GM21723 (cell line): ENCODE measurements around the gene PPP6R3.
A peak's percentile ranks its signal among the peaks of the same experiment; 100 is the strongest.
"Not testable (repeated sequence)": the region's sequence is repeated elsewhere in the genome, so short reads cannot be mapped to it uniquely, and the experiment has no call there.

Experiments
- ATAC-seq: cut with Tn5 transposase; IDR thresholded peaks from one replicate; pipeline ENCODE4 v1.9.1; 2021; ENCODE audit warnings: mild to moderate bottlenecking, moderate library complexity; ENCODE audit not compliant: unreplicated experiment

The PPP6R3 gene

GRCh38 chr11:68433541-68433940 is 27.0 kb upstream of the PPP6R3 start:
- ATAC-seq = no peak

GRCh38 chr11:68434159-68434558 is 26.4 kb upstream of the PPP6R3 start:
- not testable (repeated sequence) for ATAC-seq

GRCh38 chr11:68436162-68436888 is 24.2 kb upstream of the PPP6R3 start:
- no peak for ATAC-seq

- ATAC-seq = no peak
These were observed 23.3 kb upstream of the PPP6R3 start for GRCh38 chr11:68436985-68437926.

DNA sequence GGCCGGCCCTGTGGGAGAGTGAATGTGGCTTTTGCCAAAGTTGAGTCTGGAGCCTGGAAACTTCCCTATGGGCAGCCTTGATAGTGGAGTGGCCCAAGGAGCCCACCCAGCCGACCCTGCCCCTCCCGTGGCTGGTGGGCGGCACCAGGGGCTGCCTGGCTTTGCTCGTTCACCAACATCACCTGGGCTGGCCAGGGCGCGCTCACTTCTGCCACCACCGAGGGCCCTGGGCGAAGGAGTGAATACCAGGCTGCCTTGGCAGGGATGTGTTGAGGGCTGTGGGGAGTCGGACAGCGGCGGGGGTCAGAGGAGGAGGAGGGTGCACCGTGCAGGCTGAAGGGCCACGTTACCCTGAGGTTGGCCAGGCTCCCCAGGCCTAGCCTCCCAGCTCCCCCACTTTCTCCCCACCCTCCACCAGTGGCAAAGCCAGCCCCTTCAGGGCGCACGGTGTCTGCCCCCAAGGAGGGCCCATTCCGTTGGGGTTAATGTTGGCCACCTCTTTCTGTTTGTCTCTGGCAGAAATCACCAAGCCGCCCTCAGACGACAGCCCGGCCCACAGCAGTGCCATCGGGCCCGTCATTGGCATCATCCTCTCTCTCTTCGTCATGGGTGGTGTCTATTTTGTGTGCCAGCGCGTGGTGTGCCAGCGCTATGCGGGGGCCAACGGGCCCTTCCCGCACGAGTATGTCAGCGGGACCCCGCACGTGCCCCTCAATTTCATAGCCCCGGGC is 22.5 kb upstream of the PPP6R3 start:
- ATAC-seq = no peak

DNA sequence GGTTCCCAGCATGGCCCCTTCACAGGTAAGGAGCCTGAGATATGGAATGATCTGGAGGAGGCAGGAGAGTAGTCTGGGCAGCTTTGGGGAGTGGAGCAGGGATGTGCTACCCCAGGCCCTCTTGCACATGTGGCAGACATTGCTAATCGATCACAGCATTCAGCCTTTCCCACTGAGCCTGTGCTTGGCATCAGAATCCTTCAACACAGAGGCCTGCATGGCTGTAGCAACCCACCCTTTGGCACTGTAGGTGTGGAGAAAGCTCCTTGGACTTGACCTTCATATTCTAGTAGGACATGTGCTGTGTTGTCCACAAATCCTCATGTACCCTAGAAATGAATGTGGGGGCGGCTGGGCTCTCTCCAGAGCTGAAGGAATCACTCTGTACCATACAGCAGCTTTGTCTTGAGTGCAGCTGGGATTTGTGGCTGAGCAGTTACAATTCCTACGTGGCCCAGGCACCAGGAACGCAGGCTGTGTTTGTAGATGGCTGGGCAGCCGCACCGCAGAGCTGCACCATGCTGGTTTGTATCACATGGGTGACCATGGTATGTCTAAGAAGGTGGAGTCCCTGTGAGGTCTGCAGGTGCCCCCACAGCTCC is 21.8 kb upstream of the PPP6R3 start:
- no peak for ATAC-seq

DNA sequence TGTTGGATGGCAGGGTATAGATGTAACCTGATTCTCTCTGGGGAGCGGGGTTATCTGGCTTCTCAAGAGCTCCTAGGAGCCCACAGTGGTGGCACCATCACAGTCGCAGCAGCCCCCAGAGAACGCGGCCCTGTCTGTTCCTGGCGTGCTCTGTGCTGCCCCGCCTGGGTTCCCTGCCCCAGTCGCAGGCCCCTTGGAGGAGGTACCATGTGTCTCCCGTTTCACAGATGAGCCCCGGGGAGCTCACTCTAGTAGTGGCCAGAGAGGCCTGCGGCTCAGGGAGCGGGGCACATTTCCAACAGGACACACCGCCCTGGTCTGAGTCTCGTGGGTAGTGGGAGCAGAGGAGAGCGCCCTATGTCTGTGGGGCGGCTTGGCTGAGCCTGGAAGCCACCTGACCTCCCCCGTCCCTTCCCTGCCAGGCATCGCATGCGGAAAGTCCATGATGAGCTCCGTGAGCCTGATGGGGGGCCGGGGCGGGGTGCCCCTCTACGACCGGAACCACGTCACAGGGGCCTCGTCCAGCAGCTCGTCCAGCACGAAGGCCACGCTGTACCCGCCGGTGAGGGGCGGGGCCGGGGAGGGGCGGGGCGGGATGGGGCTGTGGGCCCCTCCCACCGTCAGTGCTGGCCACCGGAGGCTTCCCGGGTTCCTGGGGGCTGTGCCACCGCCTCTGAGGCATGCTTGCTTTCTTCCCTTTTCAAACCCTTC is 21.0 kb upstream of the PPP6R3 start:
- ATAC-seq = no peak

GRCh38 chr11:68440224-68440623 is 20.3 kb upstream of the PPP6R3 start:
- ATAC-seq = no peak

DNA sequence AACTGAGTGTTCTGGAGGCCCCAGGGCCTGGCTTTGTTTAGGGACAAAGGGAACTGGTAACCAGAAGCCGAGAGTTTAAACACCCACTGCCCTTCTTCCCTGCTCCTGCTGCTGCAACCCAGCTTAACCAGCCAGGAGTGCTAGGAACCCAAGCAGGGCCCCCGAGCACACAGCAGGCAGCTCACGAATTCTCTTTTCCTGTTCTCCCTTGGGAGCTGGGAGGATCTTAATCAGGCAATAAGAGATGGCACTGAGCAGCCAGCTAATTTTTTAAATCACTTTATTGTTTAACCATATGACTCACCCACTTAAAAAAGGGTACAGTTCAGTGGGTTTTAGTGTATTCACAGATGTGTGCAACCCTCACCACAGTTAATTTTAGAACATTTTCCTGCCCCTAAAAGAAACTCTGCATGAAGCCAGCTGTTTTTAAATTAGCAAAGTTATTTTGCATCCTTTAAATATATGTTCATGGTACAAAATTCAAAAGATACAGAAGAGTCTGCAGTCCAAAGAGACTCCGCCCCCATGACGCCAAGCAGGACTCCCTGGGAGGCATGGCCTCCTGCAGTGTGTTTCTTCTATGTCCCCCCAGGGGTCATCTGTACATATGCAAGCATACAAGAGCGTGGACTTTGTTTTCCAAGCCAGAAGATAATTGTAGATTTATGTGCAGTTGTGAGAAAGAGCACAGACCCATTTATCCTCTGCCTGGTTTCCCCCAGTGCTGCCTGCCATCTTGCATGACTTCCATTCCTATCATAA is 18.9 kb upstream of the PPP6R3 start:
- no peak for ATAC-seq

GRCh38 chr11:68442433-68442832 is 18.1 kb upstream of the PPP6R3 start:
- ATAC-seq = no peak

- ATAC-seq = no peak
These were observed 16.0 kb upstream of the PPP6R3 start for GRCh38 chr11:68444566-68444965.

DNA sequence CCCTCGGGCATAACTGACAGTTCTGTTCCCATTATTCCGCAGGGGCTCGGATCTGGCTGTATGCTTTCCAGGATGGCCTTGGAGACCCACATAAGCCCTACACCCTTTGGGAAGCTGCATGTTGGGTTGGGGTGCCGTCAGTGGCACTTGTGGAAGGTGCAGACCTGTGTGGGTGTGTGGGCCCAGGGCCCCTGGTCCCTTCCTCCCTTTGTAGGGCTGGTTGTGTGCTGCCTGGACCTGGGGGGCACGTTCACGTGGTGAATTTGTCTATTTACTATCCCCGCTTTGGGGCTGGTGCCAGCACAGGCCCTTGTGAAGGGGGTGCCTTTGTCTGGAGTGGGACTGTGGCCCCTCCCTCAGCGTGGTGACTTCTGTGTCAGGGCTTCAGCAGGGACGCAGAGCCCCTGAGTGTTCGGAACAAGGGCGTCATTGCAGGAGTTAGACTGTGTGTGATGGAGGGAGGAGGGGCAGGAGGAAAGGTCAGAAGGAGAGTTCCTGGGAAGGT is 15.0 kb upstream of the PPP6R3 start:
- no peak for ATAC-seq

GRCh38 chr11:68446046-68446725 is 14.4 kb upstream of the PPP6R3 start:
- ATAC-seq = no peak

GRCh38 chr11:68447015-68447801 is 13.3 kb upstream of the PPP6R3 start:
- peak; percentile 66 for ATAC-seq

- not testable (repeated sequence) for ATAC-seq
These were observed 12.6 kb upstream of the PPP6R3 start for GRCh38 chr11:68447914-68448313.

GRCh38 chr11:68448604-68449011 is 11.9 kb upstream of the PPP6R3 start:
- no peak for ATAC-seq

DNA sequence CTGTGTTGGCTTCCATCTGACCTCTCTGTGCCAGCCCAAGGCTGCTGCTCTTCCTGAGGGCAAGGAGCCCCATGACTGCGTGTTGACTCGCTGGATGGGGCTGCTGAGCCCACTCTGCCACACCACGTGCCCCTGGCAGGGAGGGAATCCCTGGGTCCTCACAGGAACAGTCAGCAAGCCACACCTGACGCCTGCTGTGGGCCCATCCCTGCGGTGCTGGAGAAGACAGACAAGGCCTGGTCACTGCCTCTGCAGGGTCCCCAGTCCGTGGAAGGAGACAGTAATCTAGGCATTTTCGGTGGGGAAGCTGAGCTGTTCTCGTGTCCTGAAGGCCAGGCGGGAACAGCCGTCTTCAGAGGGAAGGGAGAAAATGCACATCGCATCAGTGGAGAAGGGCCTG is 10.6 kb upstream of the PPP6R3 start:
- no peak for ATAC-seq

DNA sequence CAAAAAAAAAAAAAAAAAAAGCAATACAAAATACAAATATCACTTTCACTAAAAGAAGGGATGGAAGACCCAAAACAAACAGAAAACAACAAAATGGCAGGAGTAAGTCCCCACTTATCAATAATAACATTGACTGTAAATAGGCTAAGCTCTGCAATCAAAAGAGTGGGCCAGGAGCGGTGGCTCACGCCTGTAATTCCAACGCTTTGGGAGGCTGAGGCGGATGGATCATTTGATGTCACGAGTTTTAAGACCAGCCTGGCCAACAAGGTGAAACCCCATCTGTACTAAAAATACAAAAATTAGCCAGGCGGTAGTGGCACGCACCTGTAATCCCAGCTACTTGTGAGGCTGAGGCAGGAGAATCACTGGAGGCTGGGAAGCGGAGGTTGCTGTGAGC is 9.8 kb upstream of the PPP6R3 start:
- ATAC-seq = no peak
